Dedifferentiated amniotic fluid mesenchymal stem cell (primary cell): ENCODE results near the gene TRPC6.
"Not testable (repeated sequence)": the region's sequence is repeated elsewhere in the genome, so short reads cannot be mapped to it uniquely, and the experiment has no call there.

Source experiments
- DNase-seq: peaks from one replicate; pipeline ENCODE4 v3.0.0-alpha.2; 2016; ENCODE audit errors: extremely low spot score

The TRPC6 gene

GRCh38 chr11:101523193-101523592 lies 60.6 kb downstream of the TRPC6 start:
- DNase-seq: no peak

- no peak for DNase-seq
These were observed 62.0 kb downstream of the TRPC6 start for GRCh38 chr11:101521821-101522220.

- no peak for DNase-seq
These were observed 67.3 kb downstream of the TRPC6 start for GRCh38 chr11:101516546-101516945.

- no peak for DNase-seq
These were observed 72.7 kb downstream of the TRPC6 start for GRCh38 chr11:101511065-101511464.

GRCh38 chr11:101510591-101510990 lies 73.2 kb downstream of the TRPC6 start:
- DNase-seq: no peak

- DNase-seq: no peak
These were observed 73.9 kb downstream of the TRPC6 start for GRCh38 chr11:101509922-101510321.

- no peak for DNase-seq
These were observed 75.4 kb downstream of the TRPC6 start for GRCh38 chr11:101508370-101508769.

- DNase-seq: no peak
These were observed 84.9 kb downstream of the TRPC6 start for GRCh38 chr11:101498891-101499290.

GRCh38 chr11:101497291-101497690 lies 86.5 kb downstream of the TRPC6 start:
- no peak for DNase-seq

- DNase-seq: peak; percentile 16
These were observed 96.0 kb downstream of the TRPC6 start for GRCh38 chr11:101487775-101488174.

GRCh38 chr11:101482556-101483124 lies 101.2 kb downstream of the TRPC6 start:
- DNase-seq: no peak

GRCh38 chr11:101478587-101479369 lies 105.0 kb downstream of the TRPC6 start:
- DNase-seq: no peak

GRCh38 chr11:101477926-101478325 lies 105.9 kb downstream of the TRPC6 start:
- DNase-seq: no peak

- DNase-seq: no peak
These were observed 107.6 kb downstream of the TRPC6 start for GRCh38 chr11:101476191-101476590.

GRCh38 chr11:101475699-101476098 lies 108.1 kb downstream of the TRPC6 start:
- no peak for DNase-seq

GRCh38 chr11:101474666-101475065 lies 109.1 kb downstream of the TRPC6 start:
- no peak for DNase-seq

- DNase-seq: peak; percentile 22
These were observed 112.8 kb downstream of the TRPC6 start for GRCh38 chr11:101470881-101471520.

- no peak for DNase-seq
These were observed 113.4 kb downstream of the TRPC6 start for GRCh38 chr11:101470419-101470818.

GRCh38 chr11:101466352-101466751 lies 117.5 kb downstream of the TRPC6 start:
- DNase-seq: no peak

GRCh38 chr11:101464388-101464787 lies 119.4 kb downstream of the TRPC6 start:
- DNase-seq: not testable (repeated sequence)

GRCh38 chr11:101459020-101459419 lies 124.8 kb downstream of the TRPC6 start:
- DNase-seq: no peak

GRCh38 chr11:101458161-101458560 lies 125.6 kb downstream of the TRPC6 start:
- no peak for DNase-seq

GRCh38 chr11:101456812-101457211 lies 127.0 kb downstream of the TRPC6 start:
- DNase-seq: peak; percentile 46
